ENCODE data around the gene PAPPA2. TPM values are rescaled to one million over a fixed set of nuclear protein-coding genes. Genes with fewer than 3 reads are reported as not detected.

The PAPPA2 gene
- total RNA-seq, 4 donors from 2014 or later, result under 0.01 to 3.1 (median 0.45) TPM

GRCh38 chr1:176894450-176894849 is 431.5 kb downstream of the PAPPA2 start:
- WGBS, result 89% methylated on average over 7 of the region's 8 CpGs
- TF ChIP-seq POLR2A (IDR thresholded peaks at IDR 0.05; ENCODE audit: low read depth), result no peak
- no peak for TF ChIP-seq EP300 (IDR thresholded peaks at IDR 0.05)
- no peak for TF ChIP-seq CTCF (IDR thresholded peaks at IDR 0.05)
- no peak for TF ChIP-seq POLR2AphosphoS5 (IDR thresholded peaks at IDR 0.05)
- H3K27me3 ChIP-seq, result peaks cover 0 to 33% (median 0%) of the 10 kb centered on the region in 4 donors
- H3K27ac ChIP-seq (replicated peaks in 1 of 4), result no peak overlapping the region
- no peak overlapping the region for H3K4me3 ChIP-seq
- H3K36me3 ChIP-seq, result no peaks in the 10 kb centered on the region
- H3K9me3 ChIP-seq, result no peaks in the 10 kb centered on the region
- no peak for DNase-seq (ENCODE audit: extremely low spot score)
- intact Hi-C loops (cut with DNase I), result no loop called here
- H3K4me1 ChIP-seq, result peaks cover 4 to 10% (median 9%) of the 10 kb centered on the region in 4 donors

All from esophagus muscularis mucosa (tissue), 4 donors.